HG03460 (cell line): ENCODE measurements around the gene DOC2A.

Experiments used
- ATAC-seq: cut with Tn5 transposase; IDR thresholded peaks from one replicate; pipeline ENCODE4 v1.9.1; 2021; ENCODE audit not compliant: unreplicated experiment

Gene DOC2A

DNA sequence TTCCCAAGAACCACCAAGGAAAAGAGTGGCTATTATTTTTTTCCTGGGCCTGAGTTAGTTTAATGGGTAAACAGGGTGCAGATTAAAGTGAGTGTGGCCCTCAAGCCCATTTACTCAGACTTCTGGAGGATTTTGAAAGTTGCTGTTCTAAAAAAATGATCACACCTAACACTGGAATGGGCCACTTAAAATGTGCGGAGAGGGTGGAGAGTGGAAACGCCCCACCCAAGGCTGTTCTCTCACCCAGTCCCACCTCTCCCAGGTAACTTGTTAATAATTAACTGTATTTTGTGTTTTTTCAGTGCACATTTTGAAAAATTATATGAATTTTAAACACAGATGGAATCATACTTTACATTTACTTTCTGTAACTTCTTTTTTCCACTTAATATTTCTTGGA is 20.8 kb downstream of the DOC2A start:
- ATAC-seq, result no peak

DNA sequence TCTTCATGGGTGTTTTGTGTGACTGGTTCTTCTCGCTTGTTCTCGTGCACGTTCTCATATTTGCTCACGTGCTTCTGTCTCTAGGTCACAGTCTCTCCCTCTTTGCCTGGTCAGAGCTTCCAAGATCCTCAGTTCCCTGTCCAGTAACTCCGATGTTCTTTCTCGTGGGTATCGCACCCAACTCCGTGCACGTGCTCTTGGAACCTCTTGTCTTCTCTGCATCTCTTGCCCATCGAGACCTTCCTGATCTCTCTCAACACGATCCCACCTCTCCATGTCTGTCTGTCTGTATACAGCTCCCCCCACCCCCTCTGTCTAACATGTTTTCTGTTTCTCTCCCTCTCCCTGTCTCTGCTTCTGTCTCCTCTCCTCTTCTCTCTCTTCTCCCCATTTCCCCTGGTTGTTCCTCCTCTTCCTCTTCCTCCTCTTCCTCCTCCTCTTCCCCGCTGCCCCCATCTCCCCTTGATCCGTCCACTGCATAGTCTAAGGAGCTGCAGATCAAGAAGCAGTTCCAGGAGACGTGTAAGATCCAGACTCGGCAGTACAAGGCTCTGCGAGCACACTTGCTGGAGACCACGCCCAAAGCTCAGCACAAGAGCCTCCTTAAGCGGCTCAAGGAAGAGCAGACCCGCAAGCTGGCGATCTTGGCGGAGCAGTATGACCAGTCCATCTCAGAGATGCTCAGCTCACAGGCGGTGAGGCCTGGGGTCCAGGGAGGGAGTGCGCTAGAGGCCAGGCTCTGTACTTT is 21.5 kb downstream of the DOC2A start:
- no peak for ATAC-seq

DNA sequence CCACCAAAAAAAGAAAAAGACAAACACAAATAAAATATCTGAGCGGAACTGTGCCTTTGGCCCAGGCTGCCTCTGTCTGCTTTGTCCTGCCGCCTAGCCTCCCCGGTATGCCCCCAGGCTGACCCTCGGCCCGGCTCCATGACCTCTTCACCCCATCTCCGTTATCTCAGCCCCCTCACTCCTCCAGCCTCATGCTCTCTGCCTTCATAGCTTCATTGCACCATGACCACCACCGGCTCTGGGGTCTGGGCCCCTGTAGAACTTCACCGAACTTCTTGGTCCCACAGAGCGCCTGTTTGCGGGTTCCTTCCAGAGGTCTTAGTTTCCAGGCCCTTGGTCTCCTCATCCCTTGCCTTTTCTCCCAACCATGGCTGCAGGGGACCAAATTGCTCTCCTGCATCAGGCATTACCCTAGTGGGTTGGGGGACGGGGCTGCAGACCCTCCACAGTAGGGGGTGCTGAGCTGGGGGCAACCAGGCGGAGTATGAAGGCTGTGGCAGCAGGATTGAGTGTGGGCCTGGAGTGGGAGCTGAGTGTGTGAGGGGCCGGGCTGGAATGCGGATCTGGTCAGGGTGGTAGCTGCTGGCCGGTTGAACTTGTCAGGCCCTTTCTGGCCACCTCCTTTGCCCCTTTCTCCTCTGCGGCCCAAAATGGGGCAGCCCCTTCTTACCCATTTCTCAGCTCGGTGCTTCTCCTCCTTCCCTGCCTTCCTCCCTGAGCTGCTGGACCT is 22.3 kb downstream of the DOC2A start:
- no peak for ATAC-seq

- no peak for ATAC-seq
These were observed 23.3 kb downstream of the DOC2A start for GRCh38 chr16:29987371-29988085.

DNA sequence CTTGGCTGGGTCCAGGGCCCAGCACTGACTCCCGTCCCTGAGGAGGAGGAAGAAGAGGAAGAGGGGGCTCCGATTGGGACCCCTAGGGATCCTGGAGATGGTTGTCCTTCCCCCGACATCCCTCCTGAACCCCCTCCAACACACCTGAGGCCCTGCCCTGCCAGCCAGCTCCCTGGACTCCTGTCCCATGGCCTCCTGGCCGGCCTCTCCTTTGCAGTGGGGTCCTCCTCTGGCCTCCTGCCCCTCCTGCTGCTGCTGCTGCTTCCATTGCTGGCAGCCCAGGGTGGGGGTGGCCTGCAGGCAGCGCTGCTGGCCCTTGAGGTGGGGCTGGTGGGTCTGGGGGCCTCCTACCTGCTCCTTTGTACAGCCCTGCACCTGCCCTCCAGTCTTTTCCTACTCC is 23.9 kb downstream of the DOC2A start:
- ATAC-seq, result no peak

DNA sequence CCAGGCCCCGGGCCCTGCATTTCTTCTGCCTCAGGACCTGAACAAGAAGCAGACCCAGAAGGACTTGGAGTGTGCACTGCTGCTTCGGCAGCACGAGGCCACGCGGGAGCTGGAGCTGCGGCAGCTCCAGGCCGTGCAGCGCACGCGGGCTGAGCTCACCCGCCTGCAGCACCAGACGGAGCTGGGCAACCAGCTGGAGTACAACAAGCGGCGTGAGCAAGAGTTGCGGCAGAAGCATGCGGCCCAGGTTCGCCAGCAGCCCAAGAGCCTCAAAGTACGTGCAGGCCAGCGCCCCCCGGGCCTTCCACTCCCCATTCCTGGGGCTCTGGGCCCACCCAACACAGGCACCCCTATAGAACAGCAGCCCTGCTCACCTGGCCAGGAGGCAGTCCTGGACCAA is 24.6 kb downstream of the DOC2A start:
- no peak for ATAC-seq

DNA sequence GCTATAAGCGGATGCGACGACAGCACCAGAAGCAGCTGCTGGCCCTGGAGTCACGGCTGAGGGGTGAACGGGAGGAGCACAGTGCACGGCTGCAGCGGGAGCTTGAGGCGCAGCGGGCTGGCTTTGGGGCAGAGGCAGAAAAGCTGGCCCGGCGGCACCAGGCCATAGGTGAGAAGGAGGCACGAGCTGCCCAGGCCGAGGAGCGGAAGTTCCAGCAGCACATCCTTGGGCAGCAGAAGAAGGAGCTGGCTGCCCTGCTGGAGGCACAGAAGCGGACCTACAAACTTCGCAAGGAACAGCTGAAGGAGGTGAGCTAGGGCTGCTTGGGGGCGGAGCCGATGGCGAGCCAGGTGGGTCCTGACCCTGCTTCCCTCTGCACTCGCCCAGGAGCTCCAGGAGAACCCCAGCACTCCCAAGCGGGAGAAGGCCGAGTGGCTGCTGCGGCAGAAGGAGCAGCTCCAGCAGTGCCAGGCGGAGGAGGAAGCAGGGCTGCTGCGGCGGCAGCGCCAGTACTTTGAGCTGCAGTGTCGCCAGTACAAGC is 25.5 kb downstream of the DOC2A start:
- ATAC-seq, result no peak

- no peak for ATAC-seq
These were observed 26.1 kb downstream of the DOC2A start for GRCh38 chr16:29984764-29985147.

- no peak for ATAC-seq
These were observed 26.6 kb downstream of the DOC2A start for GRCh38 chr16:29984137-29984763.

- no peak for ATAC-seq
These were observed 27.2 kb downstream of the DOC2A start for GRCh38 chr16:29983420-29984136.

DNA sequence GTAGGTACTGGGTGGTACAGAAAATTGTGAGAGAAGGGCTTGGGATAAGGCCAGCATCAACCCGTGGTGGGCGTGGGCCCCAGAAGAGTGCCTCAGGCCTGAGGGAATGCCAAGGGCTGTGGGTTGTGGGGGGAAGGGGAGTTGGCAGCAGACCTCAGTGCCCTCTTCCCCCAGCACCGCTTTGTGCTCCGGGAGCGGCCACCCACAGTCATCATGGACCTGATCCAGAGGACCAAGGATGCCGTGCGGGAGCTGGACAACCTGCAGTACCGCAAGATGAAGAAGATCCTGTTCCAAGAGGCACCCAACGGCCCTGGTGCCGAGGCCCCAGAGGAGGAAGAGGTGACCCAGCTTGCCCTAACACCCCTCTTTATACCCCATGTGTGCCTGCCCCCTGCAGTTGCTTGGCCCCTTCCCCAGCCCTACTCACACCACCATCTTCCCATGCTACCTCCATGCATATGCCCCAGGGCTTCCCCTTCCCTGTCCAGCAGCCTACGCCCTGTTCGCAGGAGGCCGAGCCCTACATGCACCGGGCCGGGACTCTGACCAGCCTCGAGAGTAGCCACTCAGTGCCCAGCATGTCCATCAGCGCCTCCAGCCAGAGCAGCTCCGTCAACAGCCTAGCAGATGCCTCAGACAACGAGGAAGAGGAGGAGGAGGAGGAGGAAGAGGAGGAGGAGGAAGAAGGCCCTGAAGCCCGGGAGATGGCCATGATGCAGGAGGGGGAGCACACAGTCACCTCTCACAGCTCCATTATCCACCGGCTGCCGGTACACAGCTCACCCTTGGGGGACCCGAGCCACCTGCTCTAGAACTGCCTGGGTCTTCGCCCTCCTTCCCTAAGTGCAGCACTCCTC is 28.0 kb downstream of the DOC2A start:
- no peak for ATAC-seq

DNA sequence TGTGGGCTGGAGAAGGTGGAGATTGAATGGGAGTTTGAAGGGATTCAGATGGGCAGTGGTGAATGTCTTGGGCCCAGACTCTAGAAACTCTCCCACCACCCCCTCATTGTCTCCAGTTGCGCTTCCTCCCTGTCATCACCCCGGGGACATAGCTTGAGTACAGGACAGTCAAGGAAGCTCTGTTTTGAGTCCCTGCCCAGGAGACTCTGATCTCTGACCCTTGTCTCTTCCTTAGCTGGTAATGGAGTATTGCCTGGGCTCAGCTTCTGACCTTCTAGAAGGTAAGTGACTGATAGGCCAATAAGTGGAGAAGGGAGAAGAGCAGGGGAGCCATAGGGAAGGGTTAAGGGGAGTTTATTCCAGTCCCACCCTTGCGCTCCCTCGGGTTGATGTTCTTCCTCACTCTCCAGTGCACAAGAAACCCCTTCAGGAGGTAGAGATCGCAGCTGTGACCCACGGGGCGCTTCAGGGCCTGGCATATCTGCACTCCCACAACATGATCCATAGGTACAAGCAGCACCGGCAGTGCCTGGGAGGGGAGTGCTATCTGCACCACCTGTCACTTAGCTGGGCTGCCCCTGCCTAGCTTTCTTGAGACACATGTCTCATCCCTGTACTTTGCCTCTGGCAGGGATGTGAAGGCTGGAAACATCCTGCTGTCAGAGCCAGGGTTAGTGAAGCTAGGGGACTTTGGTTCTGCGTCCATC is 32.1 kb downstream of the DOC2A start:
- ATAC-seq, result no peak

DNA sequence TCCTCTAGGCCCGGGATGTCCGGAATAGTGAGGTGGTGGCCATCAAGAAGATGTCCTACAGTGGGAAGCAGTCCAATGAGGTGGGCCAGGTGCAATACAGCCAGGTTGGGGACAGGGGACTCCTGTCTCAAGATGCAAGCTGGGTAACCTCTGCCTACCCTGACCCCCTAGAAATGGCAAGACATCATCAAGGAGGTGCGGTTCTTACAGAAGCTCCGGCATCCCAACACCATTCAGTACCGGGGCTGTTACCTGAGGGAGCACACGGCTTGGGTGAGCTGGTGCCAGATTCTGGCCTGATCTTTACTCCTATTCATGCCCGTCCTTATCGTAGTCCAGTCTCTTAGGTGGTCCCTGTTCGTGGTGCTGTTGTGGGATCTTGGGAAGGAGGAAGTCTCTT is 32.7 kb downstream of the DOC2A start:
- no peak for ATAC-seq

DNA sequence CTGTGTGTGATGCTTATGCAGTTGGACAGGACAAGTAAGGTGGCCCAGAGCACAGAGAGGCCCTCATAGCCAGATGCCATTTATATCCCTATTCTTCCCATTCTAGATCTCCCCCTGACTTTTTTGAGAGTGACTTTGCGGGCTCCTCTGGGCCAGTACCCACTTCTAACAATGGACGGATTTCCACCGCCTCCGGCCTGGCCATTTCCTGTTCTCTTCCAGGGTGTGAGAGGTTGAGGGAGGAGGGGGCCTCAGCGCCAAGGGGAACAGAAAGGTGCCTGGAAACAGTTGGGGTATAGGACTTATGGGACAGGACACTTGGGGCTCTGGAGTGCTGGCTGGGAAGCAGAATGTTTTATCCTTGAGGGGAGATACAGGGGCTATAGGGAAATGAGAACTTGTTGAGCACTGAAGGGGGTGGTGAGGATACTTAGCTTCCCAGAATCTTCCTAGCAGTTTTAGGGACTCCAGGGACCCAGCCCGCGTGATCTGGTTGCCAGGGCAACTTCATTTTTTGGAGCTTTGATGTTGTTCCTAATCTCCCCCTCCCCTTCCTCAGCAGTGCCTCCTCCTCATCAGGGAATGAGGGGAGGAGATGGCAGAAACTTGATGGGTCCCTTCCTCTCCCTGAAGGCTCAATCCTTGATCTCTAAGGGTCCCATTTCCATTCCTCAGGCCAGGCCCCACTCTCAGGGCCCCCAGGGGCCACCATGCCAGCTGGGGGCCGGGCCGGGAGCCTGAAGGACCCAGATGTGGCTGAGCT is 33.6 kb downstream of the DOC2A start:
- ATAC-seq, result no peak

DNA sequence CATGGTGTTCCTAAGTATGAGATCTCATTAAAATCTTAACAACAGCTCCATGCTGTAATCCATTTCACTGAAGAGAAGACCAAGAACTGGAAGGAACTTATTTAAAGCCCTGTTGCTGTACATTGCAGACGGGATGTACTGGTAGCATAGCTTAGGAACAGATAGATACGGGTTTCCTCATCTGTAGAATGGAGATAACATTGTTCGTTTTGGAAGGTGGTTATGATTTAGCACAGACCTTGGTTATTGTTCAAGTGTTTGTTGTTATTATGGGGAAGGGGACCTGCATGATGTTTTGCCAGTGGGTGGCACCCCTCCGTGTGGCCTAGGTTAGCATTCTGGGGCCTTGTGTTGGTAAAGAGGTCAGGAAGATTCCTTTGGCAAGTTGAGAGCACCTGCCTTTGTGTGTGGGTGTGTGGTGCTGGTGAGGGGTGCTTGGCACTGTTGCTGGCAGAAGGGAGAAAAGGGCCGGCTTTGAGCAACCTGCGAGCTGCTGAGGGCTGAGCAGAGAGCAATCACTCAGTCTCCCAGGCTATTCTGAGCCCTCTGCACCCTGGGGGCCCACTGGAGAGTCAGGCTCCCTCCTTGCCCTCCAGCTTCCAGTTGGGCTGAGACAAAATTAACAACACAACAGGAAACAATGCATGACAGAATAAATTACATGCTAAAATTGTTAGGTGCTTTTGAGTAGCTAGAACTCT is 34.9 kb downstream of the DOC2A start:
- ATAC-seq, result no peak

GRCh38 chr16:29975134-29975538 is 35.7 kb downstream of the DOC2A start:
- no peak for ATAC-seq

- no peak for ATAC-seq
These were observed 36.3 kb downstream of the DOC2A start for GRCh38 chr16:29974291-29975133.
